Body of pancreas (tissue), 4 donors: ENCODE measurements around the gene AVPI1. TPM values are rescaled to one million over a fixed set of nuclear protein-coding genes. Genes with fewer than 3 reads are reported as not detected.
A peak's percentile ranks its signal among the peaks of the same experiment; 100 is the strongest.
"Not testable (repeated sequence)": the region's sequence is repeated elsewhere in the genome, so short reads cannot be mapped to it uniquely, and the experiment has no call there.

Experiments used
- ATAC-seq: fragments of 150-250 bp; one replicate; pipeline ENCODE4 v1.9.1; 2016
- DNase-seq, 4 donors: peaks; one replicate each; pipeline ENCODE4 v3.0.0-alpha.2; 2019
- H3K27ac ChIP-seq, 4 donors: fragments of 200-600 bp; sonication (generic); 1 replicate in 3 of 4; 2 replicates in 1 of 4; pipeline versions ENCODE4 v1.5.1 to v1.6.1; 2016 to 2019; ENCODE audit warnings: mild to moderate bottlenecking in 1 of 4, mixed read lengths in 1 of 4, moderate library complexity in 1 of 4
- H3K27me3 ChIP-seq, 2 donors: fragments of 200-600 bp; sonication (generic); one replicate each; pipeline ENCODE4 v1.6.0; 2016; ENCODE audit warnings: mild to moderate bottlenecking in 1 of 2
- H3K36me3 ChIP-seq, 2 donors: fragments of 200-600 bp; sonication (generic); replicated peaks in 1 of 2; 2 replicates each; pipeline ENCODE4 v1.5.1; 2016; ENCODE audit warnings: low read depth in 2 of 2; ENCODE audit not compliant: insufficient read depth in 1 of 2
- H3K4me1 ChIP-seq: fragments of 200-600 bp; sonication (generic); one replicate; pipeline ENCODE4 v1.6.0; 2016
- H3K4me3 ChIP-seq, 2 donors: fragments of 200-600 bp; sonication (generic); 1 replicate in 1 of 2; 2 replicates in 1 of 2; pipeline ENCODE4 v1.5.1; 2016 to 2019
- H3K9me3 ChIP-seq, 3 donors: fragments of 200-600 bp; sonication (generic); 1 replicate in 2 of 3; 2 replicates in 1 of 3; pipeline ENCODE4 v1.5.1; 2016
- POLR2A ChIP-seq, 3 donors: fragments of 450-650 bp; IDR thresholded peaks; one replicate each; pipeline ENCODE4 v1.6.1; 2016; ENCODE audit warnings: antibody characterized with exemption in 3 of 3, mild to moderate bottlenecking in 2 of 3
- WGBS, 2 donors: methylation state at CpG; one replicate each; pipeline ENCODE4 v1.1.5; 2017; 5-methylcytosine and 5-hydroxymethylcytosine counted together
- intact Hi-C: fragments of 100-400 bp; cut with DNase I; formaldehyde crosslinking; loops from one replicate; pipeline ENCODE4 v1.15.1; 2023
- total RNA-seq, 2 donors: library from RNA; depleted of rRNA; stranded (reverse); fragments of >200 nt; gene quantifications; one replicate each; pipeline ENCODE4 v1.1.0, GENCODE V29; 2016
- TF ChIP-seq, protein P1 (sequence below), 7 experiments: fragments of 450-650 bp in 4 of 7; fragments of 200-600 bp in 3 of 7; sonication (generic) in 3 of 7; IDR thresholded peaks; one replicate each; pipeline ENCODE4 v1.5.1; 2016 to 2019; ENCODE audit warnings: antibody characterized with exemption in 7 of 7

Gene AVPI1
- total RNA-seq, 2 donors from 2014 or later = 5.7 to 14.8 TPM

DNA sequence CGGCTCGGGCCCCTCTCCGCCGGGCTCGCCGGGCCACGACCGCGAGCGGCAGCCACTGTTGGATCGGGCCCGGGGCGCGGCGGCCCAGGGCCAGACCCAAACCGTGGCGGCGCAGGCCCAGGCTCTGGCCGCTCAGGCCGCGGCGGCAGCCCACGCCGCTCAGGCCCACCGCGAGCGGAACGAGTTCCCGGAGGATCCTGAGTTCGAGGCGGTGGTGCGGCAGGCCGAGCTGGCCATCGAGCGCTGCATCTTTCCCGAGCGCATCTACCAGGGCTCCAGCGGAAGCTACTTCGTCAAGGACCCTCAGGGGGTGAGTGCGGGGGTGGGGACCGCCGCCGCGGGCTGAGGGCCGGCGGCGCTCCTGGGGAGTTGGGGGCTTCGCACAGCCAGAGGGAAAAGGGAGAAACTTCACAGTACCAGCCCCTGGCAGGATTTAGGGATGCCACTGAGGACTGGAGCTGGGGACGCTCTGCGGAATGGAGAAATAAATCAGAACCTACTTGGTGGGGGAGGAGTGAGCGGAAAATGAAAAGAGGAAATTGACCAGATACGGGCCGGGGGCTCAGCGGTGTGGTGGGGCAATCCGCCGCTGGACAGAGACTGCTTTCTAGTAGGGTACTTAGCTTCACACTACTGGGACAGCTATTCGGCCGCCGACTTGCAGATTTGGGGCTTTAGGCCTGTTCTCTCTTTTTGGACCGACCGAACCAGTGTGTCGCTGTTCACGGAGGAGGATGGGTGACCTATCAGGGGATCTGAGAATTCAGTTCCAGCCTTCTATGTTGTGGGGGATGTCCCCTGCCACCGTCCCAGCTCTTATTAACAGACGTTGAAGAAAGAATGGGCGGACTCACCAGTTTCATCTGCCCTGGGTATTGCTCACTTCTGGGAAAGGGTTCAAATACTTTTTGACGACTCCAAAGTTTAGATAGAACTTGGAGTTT, 45.9 kb downstream of the AVPI1 start:
- H3K4me1 ChIP-seq = peaks cover 15% of the 10 kb centered on the region
- no peaks in the 10 kb centered on the region for H3K27me3 ChIP-seq
- intact Hi-C loops = no loop called here
- ATAC-seq (peak; percentile 55), DNase-seq (peak; percentile 15 to 53 (median 28))
- WGBS, 2 donors = 1 to 3% methylated on average over 22 to 46 of the region's 67 CpGs
- TF ChIP-seq, protein P1, sequence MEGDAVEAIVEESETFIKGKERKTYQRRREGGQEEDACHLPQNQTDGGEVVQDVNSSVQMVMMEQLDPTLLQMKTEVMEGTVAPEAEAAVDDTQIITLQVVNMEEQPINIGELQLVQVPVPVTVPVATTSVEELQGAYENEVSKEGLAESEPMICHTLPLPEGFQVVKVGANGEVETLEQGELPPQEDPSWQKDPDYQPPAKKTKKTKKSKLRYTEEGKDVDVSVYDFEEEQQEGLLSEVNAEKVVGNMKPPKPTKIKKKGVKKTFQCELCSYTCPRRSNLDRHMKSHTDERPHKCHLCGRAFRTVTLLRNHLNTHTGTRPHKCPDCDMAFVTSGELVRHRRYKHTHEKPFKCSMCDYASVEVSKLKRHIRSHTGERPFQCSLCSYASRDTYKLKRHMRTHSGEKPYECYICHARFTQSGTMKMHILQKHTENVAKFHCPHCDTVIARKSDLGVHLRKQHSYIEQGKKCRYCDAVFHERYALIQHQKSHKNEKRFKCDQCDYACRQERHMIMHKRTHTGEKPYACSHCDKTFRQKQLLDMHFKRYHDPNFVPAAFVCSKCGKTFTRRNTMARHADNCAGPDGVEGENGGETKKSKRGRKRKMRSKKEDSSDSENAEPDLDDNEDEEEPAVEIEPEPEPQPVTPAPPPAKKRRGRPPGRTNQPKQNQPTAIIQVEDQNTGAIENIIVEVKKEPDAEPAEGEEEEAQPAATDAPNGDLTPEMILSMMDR (IDR thresholded peaks at IDR 0.05) = no peak
- TF ChIP-seq POLR2A (IDR thresholded peaks at IDR 0.05) = peak in 2 of 3 donors; percentile 3
- no peaks in the 10 kb centered on the region for H3K9me3 ChIP-seq
- H3K36me3 ChIP-seq = peaks cover 0 to 3% of the 10 kb centered on the region in 2 donors
- peak overlapping the region in 3 of 4 donors; percentile 62 to 79 (median 75) for H3K27ac ChIP-seq
- H3K4me3 ChIP-seq = peak overlapping the region in 1 of 2 donors; percentile 83

- DNase-seq (peak; percentile 99), ATAC-seq (peak; percentile 99)
- Histone ChIP-seq H3K9me3 (no peaks in the 10 kb centered on the region), H3K36me3 (peaks cover 0 to 3% of the 10 kb centered on the region in 2 donors), H3K27me3 (no peaks in the 10 kb centered on the region), H3K4me3 (peak within 1 kb of the TSS in 1 of 2 donors; percentile 83), H3K27ac (peak within 1 kb of the TSS in 3 of 4 donors; percentile 62 to 79 (median 75)), H3K4me1 (peaks cover 15% of the 10 kb centered on the region)
- intact Hi-C loops = no loop called here
- peak; percentile 45 to 73 (median 65) for TF ChIP-seq POLR2A (IDR thresholded peaks at IDR 0.05)
- TF ChIP-seq, protein P1 (IDR thresholded peaks at IDR 0.05) = peak in 1 of 7 experiments; percentile 4
- 2 to 3% methylated on average over 24 to 54 of the region's 54 CpGs for WGBS, 2 donors
Observed at GRCh38 chr10:97640174-97640867, 46.7 kb downstream of the AVPI1 start, which contains the start of gene PI4K2A. Gene PI4K2A, plus strand, starts transcription at chr10:97640671. Its CDS starts 72 bp downstream, at chr10:97640743.

DNA sequence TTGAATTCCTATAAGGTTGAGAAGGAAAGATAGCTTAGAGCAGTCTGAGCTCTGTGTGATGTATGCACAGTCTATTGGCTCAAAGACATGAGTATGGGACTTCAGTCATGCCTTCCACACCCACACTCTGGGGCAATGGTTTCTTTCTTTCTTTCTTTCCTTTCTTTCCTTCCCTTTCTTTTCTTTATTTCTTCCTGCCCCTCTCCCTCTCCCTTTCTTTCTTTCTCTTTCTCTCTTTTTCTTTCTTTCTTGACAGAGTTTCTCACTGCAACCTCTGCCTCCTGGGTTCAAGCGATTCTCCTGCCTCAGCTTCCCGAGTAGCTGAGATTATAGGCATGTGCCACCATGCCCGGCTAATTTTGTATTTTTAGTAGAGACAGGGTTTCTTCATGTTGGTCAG, 48.0 kb downstream of the AVPI1 start:
- H3K9me3 ChIP-seq, intact Hi-C loops, H3K36me3 ChIP-seq, H3K27me3 ChIP-seq, ATAC-seq, H3K4me3 ChIP-seq, H3K27ac ChIP-seq, DNase-seq: not testable (repeated sequence)
- 73 to 84% methylated on average over 3 of the region's 3 CpGs for WGBS, 2 donors
- H3K4me1 ChIP-seq = peaks cover 16% of the 10 kb centered on the region

- intact Hi-C loops = no loop called here
- Histone ChIP-seq H3K27ac (no peak overlapping the region), H3K36me3 (no peaks in the 10 kb centered on the region), H3K27me3 (no peaks in the 10 kb centered on the region), H3K4me3 (no peak overlapping the region), H3K4me1 (peaks cover 11% of the 10 kb centered on the region), H3K9me3 (no peaks in the 10 kb centered on the region)
- ATAC-seq = no peak
- TF ChIP-seq, protein P1 (IDR thresholded peaks at IDR 0.05) = no peak
- TF ChIP-seq POLR2A (IDR thresholded peaks at IDR 0.05) = no peak
- WGBS, 2 donors = 80 to 100% methylated on average over 1 of the region's 1 CpG
- no peak for DNase-seq
Observed at GRCh38 chr10:97635577-97635976, 51.5 kb downstream of the AVPI1 start.

GRCh38 chr10:97633921-97634320, 53.1 kb downstream of the AVPI1 start:
- peak; percentile 21 for ATAC-seq
- Histone ChIP-seq H3K9me3 (no peaks in the 10 kb centered on the region), H3K4me1 (peaks cover 11% of the 10 kb centered on the region), H3K36me3 (no peaks in the 10 kb centered on the region), H3K27me3 (no peaks in the 10 kb centered on the region), H3K4me3 (peak overlapping the region; percentile 38 to 91), H3K27ac (peak overlapping the region; percentile 52 to 71 (median 54))
- DNase-seq = peak; percentile 13 to 37 (median 19)
- 32 to 89% methylated on average over 1 to 8 of the region's 8 CpGs for WGBS, 2 donors
- no peak for TF ChIP-seq POLR2A (IDR thresholded peaks at IDR 0.05)
- TF ChIP-seq, protein P1 (IDR thresholded peaks at IDR 0.05) = peak in 3 of 7 experiments; percentile 29 to 44 (median 30)
- intact Hi-C loops = no loop called here
